GM18951 (cell line): ENCODE results near the gene TMED7.

Source experiments
- POLR2A ChIP-seq: IDR thresholded peaks from 4 replicates; pipeline ENCODE4 v1.6.1; 2011; ENCODE audit warnings: mild to moderate bottlenecking; ENCODE audit not compliant: insufficient read length, insufficient read depth; ENCODE audit errors: extremely low read depth
- in situ Hi-C: fragments of 300-500 bp; cut with MboI; formaldehyde crosslinking; loops from one replicate; pipeline ENCODE4 v1.12.0; 2022; ENCODE audit warnings: low sequenced_read_pairs, mixed read lengths, inconsistent platforms; ENCODE audit not compliant: unreplicated experiment

TMED7 gene

GRCh38 chr5:115616892-115617291 is 8.9 kb downstream of the TMED7 start:
- in situ Hi-C loops = no loop called here
- TF ChIP-seq POLR2A = no peak

DNA sequence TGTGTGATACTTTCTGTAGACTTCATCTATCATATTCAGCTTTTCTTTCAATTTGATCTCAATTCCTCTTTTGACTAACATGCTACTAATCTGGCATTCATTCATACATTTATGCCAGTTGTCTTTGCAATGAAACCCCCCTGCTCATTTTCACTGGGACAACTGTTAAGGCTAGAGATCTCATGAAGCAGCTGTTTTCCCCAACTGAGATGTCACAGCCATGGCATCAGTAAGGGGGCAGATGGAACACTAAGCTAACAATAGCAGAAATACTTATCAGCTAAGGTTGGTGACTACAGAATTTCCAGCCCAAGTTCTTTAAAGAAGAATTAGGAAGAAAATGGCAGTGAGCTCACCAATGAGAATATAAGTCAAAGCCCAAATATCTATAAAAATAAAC is 9.4 kb downstream of the TMED7 start:
- TF ChIP-seq POLR2A = no peak
- in situ Hi-C loops = no loop called here

DNA sequence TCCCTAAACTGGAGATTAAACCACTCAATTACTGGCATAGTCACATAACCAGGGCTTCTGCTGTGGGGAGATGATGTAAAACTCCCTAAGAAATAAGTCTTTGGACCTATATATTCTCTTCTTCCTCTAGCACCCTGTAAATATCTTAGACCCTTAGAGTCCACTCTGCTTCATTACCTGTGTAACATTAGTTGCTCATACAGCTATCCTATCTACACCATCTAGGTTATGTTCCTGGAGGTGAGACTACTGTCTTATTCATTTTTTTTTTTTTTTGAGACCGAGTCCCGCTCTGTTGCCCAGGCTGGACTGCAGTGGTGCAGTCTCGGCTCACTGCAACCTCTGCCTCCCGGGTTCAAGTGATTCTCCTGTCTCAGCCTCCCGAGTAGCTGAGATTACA is 14.0 kb downstream of the TMED7 start:
- TF ChIP-seq POLR2A = no peak
- in situ Hi-C loops = no loop called here

DNA sequence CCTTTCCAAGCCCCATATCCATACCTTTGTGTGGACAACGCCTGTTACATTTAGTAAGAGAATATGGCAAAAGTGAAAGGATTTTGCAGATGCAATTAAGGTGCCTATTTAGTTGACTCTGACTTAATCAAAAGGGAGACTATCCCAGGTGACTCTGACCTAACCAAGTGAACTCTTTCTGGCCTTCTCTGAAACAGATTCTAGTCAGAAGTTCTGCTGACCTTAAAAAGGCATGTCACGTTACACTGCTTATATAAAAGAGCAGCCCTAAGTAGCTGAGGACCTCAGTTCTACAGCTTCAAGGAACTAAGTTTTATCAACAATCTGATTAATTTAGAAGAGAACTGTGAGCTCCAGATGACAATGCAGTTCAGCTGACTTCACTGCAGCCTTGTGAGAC is 17.9 kb downstream of the TMED7 start:
- no peak for TF ChIP-seq POLR2A
- in situ Hi-C loops = no loop called here

DNA sequence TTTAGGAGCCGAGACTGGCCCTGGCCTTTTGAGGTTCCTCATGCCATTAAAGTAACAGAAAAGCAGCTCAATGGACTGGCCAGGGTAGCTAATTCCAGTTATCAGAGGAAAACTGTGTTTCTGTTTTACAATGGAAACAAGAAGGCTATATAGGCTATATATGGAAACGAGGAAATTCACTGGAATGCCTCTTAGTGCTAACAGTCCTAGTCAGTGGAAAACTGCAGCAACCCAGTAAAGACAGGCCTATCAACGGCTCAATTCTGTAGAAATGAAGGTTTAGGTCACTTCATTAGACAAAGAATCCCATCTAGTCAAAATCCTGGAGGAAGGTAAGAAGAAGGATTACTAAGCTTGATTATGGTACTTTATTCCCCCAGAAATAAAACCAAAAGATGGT is 20.4 kb downstream of the TMED7 start:
- no peak for TF ChIP-seq POLR2A
- in situ Hi-C loops = no loop called here

DNA sequence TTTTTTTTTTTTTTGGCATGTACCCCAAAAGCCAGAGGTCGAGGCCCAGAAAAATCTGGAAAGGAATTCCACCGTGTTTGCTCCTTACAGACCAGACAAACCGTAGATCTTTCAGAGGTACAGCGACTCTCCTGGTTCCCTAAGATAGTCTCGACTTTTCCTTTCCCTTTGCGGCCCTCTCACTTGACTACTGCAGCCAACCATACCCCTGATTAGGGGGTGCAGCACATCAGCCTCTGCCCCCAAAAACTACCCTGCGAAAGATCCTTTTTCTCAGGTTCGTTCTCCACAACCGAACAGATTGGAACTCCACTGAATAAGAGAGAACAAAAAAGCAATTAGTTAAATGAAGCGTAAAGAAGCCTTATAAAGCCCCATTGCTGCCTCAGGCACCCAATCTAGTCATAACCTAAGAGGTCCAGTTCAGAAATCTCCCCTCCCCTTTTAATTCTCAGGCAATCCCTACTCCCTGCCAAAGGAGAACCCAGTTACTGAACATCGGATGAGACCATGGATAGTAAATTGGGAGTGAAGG is 23.2 kb downstream of the TMED7 start:
- in situ Hi-C loops = no loop called here

DNA sequence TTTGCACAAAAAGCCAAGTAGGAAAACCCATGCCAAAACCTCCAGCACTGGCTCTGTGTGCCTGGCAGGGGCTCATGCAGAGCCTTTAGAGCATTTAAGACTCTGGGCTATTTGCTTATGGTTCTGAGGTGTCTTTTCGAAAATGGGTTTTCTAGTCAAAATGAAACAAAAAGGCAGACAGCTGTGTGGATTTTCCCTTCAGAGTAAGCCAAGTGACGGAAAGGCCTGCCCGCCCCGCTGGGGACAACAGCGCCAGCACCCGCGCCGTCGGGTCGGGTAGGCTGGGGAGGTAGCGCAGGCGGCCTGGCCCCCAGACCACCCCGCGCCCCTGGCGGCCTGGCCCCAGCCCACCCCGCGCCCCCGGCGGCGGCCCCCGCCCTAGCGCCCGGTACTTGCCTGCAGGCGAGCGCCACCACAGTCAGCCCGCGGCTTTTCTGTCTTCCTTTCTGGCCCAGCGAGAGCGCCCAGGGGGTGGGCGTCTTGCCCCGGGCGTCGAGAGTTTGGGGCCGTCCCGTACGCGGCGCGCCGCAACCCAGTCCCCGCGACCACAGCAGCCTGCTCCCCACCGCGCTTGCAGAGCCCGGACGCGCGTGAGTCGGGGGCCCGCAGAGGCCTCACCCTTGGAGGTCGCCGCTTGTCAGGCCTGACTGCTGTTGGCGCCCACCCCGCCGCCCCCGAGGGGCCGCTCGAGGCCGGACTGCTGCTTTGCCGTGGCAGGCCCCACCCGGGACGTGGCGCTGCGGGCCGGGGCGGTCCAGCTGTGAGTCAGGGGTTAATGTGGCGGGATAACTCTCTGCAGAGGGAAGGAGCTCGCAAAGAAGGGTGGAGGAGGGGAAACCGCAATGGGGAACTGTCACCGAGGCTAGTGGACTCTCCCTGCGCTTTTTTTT is 23.9 kb downstream of the TMED7 start, which contains the start of gene TICAM2:
TICAM2 (minus strand) TSS at position 779 of the 890 bp plus-strand sequence. CDS start 21,223 bp downstream, outside the sequence.
- in situ Hi-C loops = no loop called here
- TF ChIP-seq POLR2A = peak; percentile 59

More for the DNA sequence above, 23.2 kb downstream of the TMED7 start:
- no peak for TF ChIP-seq POLR2A

- in situ Hi-C loops = no loop called here
- no peak for TF ChIP-seq POLR2A
Observed at GRCh38 chr5:115600766-115601165, 25.1 kb downstream of the TMED7 start.

- TF ChIP-seq POLR2A = no peak
- in situ Hi-C loops = loop anchor here (10.0 kb wide), 1 partner anchor 285 kb away; no protein-coding TSS in a partner anchor
Observed at GRCh38 chr5:115599924-115600323, 25.9 kb downstream of the TMED7 start.

- no peak for TF ChIP-seq POLR2A
- in situ Hi-C loops = loop anchor here (10.0 kb wide), 1 partner anchor 285 kb away; no protein-coding TSS in a partner anchor
Observed at GRCh38 chr5:115599502-115599901, 26.3 kb downstream of the TMED7 start.

DNA sequence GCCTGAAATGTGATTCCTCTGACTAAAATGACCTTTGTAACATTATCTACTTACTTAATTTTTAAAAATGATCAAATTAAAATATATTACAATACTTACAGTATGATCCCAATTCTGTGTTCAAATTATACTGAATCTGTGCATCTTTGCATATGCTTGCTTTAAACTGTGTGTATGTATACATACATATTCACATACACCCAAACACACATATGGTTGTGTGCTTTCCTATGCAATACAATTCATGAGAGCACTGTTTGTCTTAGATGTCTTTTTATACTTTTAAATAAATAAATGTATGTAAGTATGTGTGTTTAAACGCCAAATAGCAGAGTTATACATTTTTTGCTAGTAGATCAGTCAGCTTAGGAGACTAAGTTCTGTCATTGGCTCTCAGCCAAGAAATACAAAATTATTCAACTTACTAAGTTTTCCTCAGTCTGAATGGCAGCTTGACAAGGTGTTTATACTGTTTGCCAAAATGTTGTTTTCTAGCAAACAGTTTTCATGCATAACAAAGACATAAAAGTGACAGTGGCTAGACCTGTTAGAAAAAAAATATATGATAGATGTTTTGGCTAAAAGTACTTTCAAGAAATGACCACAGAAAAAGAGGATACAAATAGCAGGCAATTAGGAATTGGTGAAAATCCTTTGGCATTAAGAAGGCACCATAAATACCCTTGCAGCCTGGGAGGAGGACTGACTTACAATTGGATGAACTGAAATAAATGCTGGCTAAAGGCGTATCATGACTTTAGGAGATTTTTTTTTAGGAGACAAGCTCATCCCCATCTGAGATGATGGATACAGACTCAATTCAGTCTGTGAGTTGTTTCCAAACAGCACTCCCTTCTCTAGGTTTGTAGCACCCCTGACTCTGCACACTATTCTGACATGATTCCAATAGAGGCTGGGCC is 31.4 kb downstream of the TMED7 start:
- in situ Hi-C loops = loop anchor here (10.0 kb wide), 1 partner anchor 280 kb away; no protein-coding TSS in a partner anchor
- TF ChIP-seq POLR2A = no peak

- TF ChIP-seq POLR2A = no peak
- in situ Hi-C loops = no loop called here
Observed at GRCh38 chr5:115589043-115589442, 36.8 kb downstream of the TMED7 start.

DNA sequence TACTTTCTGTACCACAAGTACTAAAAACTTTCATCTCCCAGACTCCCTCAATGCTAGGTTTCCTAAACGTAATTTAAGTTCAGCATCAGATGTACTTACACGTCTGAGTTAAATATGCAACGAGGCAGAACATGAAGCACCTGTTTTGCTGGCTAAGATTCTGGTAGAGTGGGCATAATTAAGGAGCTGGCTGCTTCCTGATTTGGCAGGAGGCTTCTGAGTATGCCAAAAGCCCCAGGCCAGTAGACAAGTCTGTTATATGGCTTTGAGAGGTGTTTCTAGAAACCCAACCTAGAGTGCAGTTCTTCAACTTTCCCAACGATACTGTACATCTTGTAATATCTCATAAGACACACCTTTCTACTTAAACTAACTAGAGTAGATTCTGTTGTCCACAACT is 37.2 kb downstream of the TMED7 start:
- no peak for TF ChIP-seq POLR2A
- in situ Hi-C loops = no loop called here
